HG03064 (cell line): ENCODE data around the gene CAPN2.
"Not testable (repeated sequence)": the region's sequence is repeated elsewhere in the genome, so short reads cannot be mapped to it uniquely, and the experiment has no call there.

ENCODE experiments used
- ATAC-seq: cut with Tn5 transposase; IDR thresholded peaks from one replicate; pipeline ENCODE4 v1.9.1; 2021; ENCODE audit warnings: low read depth; ENCODE audit not compliant: unreplicated experiment

CAPN2 gene

DNA sequence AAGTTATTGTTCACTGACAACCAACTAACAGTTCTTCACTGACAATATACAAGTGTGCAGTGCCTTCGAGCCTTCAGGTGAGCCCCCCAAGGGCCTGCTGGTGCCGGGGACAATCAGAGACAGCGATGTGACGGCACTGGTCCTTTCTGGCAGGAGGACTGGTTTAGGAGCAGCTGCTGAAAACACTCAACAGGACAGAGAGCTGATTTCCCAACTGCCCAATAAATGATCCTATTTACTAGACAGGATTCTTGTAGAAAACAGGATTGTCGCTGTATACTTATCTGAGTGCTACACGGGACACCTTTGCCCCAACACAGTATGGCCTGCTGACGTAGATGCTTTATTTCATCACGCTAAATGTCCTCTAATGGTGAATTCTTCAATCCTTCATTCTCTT, 68.0 kb downstream of the CAPN2 start:
- no peak for ATAC-seq

DNA sequence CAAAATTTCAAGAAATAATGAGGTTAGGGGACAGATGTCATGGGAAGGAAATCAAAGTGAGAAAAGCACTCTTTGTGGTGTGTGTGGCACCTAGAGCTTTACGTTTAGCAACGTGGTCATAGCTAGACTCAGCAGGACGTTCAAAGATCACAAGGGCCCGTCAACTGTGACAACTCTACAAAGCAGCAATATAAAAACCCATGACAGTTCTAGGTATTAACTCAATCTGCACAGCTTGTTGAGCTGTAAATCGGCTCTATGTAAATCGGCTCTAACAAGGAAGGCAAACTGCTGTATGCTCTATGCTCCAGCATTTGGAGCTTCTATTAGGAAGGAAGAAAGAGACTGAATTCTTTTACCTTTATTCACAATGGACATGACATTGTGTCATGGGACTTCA, 68.6 kb downstream of the CAPN2 start:
- no peak for ATAC-seq

DNA sequence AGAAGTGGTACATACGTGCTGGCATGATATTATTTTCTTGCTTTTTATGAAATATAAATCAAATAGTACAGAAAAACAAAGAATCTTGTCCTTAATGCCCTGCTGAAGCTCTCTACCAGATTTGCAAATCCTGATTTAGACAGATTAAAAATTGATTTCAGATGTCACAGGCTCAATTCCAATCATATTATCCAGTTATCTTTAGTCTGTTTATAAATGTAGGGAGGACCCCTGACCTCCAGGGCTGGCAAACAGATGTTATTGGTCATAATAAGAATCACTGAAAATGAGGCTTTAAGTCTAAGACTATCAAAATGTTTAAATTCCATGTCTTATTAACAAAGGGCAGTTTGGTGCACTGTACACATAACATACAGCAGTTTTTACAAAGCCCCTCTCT, 71.3 kb downstream of the CAPN2 start:
- no peak for ATAC-seq

DNA sequence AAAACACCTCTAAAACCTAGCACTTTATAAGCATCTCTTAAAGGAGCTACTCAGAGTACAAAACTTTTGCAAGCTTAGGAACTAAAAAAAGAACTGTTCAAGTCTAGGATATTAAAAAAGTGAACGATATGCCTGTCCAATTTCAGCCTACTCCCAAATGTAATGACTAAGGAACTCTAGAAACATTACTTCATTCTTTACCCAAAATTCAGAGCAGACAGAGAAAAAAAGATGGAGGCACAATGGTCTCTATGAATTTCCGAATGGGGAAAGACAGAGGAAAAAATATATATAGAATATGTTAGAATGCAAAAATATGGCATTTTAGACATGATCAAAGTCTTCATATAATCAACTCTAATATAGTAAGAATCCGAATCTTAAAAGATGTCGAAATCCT, 72.2 kb downstream of the CAPN2 start:
- no peak for ATAC-seq

DNA sequence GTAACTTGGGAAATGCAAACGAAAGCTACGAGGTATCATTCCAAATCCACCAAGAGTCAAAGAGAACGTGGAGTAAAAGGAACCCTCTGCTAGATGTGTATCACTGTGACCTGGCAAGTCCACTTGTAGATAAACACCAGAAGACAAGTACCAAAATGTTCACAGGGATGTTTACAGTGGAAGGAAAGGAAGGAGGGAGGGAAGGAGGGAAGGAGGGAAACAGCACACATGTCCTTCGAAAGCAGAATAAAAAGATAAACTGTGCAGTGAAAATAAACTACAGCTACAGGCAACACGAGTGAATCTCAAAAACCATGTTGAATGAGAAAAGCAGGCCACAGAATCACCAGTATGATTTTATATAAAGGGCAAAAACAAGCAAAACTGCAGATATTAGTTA, 73.5 kb downstream of the CAPN2 start:
- no peak for ATAC-seq

DNA sequence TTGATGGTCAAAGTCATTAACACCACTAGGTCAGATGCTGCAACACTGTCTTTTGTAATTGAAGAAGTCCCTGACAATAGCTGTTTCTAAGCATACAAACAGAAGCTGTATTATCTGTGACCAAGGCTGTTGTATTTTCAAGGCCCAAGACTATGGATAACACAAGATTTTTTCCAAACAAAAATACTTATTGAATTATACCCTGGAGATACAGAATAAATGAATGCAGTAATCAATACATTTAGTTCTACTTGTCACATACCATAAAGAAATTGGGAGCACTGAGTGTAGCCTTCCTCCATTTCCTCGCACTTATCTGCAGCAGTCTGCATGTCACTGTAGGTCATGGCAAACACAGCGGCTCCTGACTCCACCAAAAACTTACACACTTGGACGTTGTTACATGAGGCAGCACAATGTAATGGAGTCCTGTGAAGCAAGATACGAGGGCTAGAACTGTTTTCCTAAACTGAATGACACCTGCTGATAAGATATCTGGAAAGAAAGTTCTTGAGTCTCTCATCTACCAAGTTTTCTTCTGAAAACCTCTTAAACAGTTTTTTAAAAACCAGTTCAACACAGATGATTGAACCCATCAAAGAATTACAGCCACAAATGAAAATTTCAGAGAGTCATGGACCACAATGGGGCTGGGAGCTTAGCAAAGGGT, 76.5 kb downstream of the CAPN2 start:
- ATAC-seq, result no peak

DNA sequence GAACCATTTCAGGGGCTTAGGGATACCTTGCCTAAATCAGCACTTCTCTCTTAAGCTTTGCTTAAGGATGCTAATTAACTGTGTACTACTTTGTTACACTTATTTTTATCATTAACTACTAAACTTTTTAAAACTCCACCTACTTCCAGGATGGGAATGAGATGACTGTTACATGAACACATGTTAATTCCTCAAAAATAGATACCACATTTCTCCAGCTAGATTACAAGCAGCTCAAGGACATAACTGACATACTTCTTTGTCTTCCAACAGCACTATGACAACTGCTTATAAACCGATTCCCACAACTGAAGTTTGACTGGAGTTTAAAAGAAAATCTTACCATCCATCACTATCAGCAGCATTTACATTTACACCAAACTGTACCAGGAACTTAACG, 79.7 kb downstream of the CAPN2 start:
- no peak for ATAC-seq

DNA sequence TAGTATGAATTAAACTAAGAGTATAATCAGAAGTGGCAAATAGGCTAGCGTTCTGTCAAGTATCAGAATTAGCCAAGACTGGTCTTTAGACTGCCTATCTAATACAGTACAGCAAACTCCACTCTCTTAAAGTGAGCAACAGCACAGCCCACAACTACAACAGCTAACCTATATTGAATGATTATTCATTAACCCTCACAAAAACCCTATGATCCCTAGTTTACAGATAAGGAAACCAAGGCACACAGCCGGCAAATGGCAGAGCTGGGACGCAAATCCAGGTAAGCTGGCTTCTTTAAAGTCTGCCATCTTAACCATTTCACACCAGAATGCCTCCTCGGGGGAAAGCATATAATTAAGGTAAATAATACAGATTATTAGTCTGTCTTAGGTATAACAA, 81.4 kb downstream of the CAPN2 start:
- ATAC-seq, result no peak

DNA sequence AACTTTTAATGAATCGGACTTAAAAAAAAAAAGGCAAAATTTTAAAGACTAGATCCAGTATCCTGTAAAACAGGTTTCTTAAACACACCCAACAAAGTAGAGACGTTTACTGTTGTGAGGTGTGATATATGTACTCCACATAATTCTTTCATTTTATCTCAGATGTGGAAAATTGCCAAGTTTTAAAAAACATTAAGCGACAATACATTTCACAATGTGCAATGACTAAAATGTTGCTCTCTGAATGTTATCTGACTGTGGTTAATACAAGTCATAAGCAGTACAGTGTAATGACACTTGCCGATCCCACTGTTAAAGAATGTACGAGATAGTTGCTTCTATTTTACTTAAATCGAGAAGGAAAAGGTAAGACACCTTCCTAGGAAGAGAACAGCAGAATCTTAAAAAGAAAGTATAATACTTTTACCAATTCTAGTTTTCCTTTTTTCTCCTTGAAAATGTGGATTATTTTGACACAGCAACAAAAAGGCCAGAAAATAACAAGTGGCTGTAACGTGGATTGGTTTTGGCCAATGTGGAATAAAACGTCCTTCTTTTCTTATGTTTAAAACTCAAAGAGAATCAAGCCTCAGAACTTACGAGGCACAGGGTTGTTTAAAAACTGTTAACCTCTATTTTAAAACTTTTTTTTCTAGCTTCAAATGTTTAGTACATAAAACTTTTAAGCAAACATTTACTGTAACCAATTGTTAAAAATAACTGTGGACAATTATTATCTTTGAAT, 82.0 kb downstream of the CAPN2 start:
- ATAC-seq, result no peak

DNA sequence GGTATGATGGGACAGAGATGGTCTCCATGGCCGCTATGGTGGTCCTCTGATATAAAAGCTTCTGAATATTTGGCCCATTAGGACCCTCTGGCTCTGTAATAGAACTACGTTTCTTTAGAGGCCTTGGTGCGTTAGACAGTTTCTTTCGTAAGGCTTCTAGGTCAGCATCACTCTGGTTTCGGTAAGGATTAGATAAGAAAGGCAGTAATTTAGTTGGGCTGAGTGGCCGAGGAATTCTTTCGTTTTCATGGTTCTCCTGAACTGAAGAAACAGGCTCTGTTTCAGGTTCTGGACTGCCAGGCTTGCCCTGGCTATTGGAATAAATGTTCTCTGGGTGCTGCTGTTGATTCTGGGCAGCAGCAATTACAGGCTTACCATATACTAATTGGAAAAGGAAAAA, 83.9 kb downstream of the CAPN2 start:
- ATAC-seq, result no peak

DNA sequence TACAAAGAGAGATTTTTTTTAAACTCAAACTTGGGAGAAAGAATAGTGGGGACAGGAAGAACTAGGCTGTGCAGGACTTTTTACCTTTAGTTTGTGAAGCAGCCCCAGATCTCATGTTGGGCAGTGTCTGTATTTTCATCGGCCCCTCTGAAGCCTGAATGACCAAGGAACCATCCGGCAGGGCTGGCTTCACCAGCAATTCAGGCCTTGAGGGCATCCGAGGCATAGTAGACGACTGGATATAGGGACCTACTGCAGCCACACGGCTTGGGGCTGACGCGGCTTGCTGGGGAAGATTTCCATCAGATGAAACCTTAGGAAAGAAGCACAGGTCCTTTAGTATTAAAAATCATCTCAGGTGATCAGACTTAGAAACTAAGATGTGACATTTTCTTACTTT, 89.7 kb downstream of the CAPN2 start:
- no peak for ATAC-seq

DNA sequence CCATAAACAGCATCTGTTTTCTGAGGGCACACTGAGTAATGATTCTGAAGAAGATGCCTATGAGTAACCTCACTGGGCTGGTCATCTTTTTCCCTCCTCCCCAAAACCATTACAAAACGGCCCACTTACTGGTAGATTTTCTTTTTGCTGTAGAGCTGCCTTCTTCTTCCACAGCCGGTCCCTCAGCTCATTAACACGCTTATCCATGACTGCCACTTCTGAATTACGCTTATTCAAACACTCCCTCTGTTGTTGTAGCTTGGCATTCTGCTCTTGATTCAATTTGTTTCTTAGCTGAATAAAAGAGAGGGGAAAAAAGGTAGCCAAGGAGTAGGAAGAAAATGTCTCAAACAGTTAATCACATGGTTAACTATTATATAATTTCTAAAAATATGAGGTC, 90.3 kb downstream of the CAPN2 start:
- no peak for ATAC-seq

DNA sequence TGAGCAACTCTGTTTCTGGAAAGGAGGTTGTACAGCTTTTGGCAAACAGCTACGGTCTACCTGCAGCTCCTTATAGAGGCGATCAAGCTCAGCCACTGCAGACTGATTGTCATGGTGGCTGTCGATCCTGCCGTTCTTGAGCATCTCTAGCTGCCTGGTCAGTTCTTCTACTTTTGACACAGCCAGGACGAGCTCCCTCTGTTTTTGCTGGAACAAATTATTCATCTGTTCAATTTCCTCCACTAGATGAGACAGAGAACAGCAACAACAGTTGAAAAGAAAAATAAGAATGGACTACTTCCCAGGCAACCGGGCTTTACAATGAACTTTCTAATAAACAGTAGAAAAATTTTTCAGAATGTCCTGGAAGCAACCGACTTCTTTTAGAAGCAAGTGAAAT, 90.9 kb downstream of the CAPN2 start:
- no peak for ATAC-seq

DNA sequence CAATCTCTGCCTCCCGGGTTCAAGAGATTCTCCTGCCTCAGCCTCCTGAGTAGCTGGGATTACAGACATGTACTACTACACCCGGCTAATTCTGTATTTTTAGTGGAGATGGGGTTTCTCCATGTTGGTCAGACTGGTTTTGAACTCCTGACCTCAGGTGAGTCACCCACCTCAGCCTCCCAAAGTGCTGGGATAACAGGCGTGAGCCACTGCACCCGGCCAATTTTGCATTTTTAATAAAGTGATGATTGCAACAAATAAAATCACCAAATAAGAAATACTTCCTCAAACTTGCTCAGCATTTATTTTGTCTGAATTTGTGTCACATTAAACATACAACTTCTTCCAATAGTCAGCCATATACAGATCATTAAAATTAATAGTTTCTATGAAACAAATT, 97.6 kb downstream of the CAPN2 start:
- ATAC-seq, result not testable (repeated sequence)

DNA sequence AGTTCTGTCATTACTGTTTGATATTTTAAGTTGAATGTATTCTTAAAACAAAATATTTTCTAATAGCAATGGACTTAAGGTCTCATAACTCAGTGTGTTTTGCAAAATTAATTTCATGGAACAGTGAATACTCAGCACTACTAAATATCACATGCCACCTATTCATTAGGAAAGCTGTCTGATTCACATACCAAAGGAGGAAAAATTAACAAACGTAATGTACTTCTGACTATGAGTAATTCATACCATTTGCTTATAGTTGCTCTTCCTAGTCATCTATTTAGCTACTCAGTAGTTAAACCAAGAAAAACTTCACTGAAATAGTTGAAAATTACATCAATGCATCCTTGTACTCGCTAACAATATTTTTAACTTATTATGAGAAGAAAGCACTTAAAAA, 98.2 kb downstream of the CAPN2 start:
- ATAC-seq, result no peak

DNA sequence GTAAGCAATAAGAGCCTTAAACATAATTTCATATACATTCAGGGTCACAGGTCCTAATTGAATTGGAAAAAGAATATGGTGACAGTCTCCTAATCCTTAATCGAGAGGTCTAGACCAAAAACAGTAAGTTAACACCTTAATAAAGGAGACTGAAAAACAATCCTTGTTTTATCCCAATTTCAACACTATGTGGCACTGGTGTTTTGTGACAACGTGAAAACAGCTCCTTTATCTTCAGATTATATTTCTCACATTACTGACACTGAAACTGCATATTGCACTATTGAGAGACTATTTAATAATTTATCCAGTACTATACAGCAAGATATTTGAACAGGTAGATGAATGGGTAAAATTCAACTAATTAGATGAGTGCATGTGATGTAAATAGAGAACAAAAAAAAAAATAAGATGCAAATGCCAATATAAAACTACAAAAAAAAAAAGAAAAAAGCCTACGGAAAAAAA, 99.3 kb downstream of the CAPN2 start:
- no peak for ATAC-seq

DNA sequence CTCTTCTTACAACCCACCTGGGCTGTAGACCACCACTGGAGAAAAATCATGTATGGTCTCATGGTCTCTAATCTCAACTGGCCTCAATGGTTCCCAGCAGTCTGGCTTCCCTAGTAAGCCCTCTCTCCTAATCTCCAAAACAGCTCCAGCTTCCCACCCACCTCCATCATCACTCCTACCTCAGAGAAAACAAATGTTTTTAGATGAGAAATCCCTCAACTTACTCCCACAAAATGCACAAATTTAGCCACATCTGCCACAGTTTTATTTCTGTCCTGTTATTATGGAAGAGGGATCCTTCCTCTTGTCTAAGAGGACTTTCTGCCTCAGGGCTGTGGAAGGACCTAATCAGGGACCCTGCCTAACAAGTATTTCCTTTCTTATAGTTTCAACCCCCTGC, 101.3 kb downstream of the CAPN2 start:
- ATAC-seq, result no peak

DNA sequence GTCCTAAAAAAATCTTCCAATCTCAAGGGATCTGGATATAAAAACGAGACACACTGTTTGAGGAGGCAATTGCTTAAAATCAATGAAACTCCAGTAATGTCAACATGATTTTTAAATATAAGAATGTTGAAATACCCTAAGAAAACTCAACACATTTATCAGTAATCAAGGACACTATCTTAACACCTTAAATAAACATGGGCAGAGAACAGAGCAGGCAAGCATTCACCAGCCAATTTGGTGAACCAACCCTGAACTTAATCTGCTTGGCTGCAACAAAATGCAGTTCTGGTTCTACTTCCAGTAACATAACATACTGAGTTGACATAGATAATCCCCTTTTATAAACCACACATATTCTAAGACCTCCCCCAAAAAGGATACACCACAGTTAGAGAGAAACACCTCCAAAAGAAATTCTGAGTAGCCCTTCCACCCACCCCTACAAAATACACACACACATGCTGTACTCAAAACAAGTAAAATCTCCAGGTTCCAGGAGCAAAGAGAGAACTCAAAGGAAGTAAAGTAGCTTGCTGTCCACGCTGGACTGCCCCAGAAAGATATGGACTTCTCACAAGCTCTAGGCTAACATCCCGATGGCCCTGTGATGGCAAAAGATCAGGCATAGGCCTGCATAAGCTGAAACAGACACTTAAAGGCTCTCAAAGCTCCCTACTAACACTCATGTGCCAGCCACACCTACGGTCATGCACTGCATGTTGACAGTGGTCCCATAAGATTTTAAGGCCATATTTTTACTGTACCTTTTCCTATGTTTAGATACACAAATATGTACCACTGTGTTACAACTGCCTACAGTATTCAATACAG, 102.9 kb downstream of the CAPN2 start:
- ATAC-seq, result no peak

DNA sequence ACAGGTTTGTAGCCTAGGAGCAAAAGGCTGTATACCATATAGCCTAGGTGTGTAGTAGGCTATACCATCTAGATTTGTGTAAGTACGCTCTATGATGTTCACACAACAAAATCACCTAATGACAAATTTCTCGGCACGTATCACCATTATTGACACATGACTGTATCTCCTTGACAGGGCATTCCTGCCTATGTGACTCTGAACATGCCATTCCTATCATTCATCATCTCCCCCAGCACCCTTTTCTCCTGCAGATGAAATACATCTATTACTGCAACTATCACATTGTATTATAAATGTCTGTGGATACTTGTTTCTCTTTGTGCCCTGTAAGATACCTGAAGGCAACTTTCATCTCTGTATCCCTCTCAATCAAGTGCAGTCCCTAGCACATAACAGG, 103.5 kb downstream of the CAPN2 start:
- no peak for ATAC-seq

DNA sequence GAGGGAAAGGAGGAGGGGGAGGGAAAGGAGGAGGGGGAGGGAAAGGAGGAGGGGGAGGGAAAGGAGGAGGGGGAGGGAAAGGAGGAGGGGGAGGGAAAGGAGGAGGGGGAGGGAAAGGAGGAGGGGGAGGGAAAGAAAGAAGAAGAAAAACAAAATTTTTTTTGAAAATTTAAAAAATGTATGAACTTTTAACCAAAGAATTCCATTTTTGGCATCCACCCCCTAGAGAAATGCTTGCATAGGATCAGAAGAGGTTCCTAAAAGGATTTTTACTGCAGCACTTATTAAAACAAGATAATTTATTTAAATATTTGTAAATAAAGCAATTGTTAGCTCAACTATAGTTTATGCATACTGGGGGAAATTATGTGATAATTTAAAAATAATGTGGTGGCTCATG, 104.9 kb downstream of the CAPN2 start:
- ATAC-seq, result not testable (repeated sequence)

DNA sequence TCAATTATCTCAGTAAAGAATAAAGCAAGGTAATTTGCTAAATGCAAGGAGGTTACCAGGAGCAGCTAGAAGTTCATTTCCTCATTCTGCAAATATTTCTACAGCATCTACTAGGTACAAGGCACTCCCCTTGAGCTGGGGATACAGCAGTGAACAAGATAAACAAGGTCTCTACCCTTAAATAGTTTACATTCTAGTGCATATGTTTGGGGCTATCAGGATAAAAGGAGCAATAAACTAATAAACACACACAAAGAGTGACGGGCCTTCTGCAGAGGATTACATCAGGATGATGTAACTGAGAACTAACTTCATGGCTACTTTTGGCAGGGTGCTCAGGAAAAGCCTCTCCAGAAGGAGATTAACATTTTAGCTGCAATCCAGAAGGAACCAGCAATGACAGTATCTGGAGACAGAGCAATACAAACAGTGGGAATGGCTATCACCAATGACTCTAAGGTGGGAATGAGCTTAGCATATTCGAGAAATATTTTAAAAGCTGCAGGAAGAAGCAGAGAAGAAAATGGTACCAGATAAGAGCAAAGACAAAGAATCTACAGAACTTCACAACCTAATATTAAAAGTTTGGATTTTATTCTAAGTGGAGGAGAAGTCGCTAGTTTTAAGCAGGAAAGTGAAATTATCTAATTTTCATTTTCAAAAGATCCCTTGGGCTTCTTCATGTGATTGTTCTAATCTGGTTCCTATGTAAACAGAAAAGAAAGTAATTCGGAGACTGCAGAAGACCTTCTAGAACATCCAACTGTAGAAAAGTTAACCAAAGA, 107.6 kb downstream of the CAPN2 start:
- ATAC-seq, result no peak
